ENCODE data around the gene SCLY.
"Not testable (repeated sequence)": the region's sequence is repeated elsewhere in the genome, so short reads cannot be mapped to it uniquely, and the experiment has no call there.

Gene SCLY

DNA sequence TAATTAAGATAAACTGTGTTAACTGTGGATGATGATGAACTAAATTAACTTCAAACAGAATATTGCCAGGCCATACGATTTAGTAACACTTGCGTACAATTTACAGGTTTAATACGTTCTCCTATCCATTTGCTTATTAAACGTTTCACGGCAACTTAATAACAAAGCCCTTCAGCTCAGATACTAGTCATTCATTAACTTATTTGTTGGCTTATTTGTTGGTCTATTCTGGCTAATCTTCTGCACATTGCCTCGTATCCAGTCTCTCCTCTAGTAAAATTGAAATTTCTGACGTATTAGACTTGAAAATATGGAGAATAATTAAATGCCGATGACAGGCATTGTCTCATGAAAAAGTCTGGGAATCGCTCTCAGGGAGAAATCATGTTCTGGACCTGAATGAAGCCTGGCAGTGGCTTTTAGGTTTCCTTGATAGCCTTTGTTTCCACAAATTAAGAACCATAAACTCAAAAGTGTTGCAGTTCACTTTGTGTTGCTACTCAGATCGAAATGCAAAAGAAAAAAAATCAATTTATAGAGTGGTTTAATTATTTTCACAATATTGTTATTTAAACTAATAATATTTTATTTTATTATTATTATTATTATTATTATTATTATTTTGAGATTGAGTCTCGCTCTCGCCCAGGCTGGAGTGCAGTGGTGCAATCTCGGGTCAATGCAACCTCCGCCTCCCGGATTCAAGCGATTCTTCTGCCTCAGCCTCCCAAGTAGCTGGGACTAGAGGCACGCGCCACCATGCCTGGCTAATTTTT, 4.5 kb downstream of the SCLY start:
- H3K9me3 Mint-ChIP-seq, result peaks cover 5% of the 10 kb centered on the region
- H3K36me3 Mint-ChIP-seq (ENCODE audit: low read depth), result peaks cover 57% of the 10 kb centered on the region
- H3K4me1 Mint-ChIP-seq, result peaks cover 34% of the 10 kb centered on the region
- TF ChIP-seq, protein P1, sequence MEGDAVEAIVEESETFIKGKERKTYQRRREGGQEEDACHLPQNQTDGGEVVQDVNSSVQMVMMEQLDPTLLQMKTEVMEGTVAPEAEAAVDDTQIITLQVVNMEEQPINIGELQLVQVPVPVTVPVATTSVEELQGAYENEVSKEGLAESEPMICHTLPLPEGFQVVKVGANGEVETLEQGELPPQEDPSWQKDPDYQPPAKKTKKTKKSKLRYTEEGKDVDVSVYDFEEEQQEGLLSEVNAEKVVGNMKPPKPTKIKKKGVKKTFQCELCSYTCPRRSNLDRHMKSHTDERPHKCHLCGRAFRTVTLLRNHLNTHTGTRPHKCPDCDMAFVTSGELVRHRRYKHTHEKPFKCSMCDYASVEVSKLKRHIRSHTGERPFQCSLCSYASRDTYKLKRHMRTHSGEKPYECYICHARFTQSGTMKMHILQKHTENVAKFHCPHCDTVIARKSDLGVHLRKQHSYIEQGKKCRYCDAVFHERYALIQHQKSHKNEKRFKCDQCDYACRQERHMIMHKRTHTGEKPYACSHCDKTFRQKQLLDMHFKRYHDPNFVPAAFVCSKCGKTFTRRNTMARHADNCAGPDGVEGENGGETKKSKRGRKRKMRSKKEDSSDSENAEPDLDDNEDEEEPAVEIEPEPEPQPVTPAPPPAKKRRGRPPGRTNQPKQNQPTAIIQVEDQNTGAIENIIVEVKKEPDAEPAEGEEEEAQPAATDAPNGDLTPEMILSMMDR (IDR thresholded peaks at IDR 0.05), result no peak
- no peak for DNase-seq
- H3K4me3 Mint-ChIP-seq, result no peak overlapping the region
- H3K27me3 Mint-ChIP-seq (ENCODE audit: low read depth, poor library complexity), result no peaks in the 10 kb centered on the region
- H3K27ac Mint-ChIP-seq, result no peak overlapping the region

DNA sequence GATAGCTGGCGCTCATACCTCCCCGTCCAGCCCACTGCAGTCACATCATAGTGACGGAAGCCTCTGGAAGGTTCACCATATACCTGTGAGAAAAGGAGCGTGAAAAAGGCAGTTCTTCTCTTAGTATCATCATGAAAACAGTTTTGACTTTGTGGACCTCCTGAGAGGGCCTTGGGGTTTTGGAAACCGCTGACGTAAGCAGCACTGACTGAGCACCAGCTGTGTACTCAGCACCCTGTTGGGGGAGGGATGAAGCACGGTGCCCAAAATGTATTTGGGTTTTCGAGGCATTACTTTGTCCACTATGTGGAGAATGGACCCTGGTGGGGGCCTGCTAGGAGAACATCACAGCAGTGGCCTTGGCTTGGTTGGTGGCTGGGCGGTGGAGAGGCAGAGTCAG, 5.4 kb downstream of the SCLY start:
- H3K36me3 Mint-ChIP-seq (ENCODE audit: low read depth), result peaks cover 65% of the 10 kb centered on the region
- TF ChIP-seq, protein P1 (IDR thresholded peaks at IDR 0.05), result no peak
- H3K27me3 Mint-ChIP-seq (ENCODE audit: low read depth, poor library complexity), result no peaks in the 10 kb centered on the region
- H3K4me1 Mint-ChIP-seq, result peaks cover 31% of the 10 kb centered on the region
- no peak for DNase-seq
- H3K4me3 Mint-ChIP-seq, result no peak overlapping the region
- peaks cover 5% of the 10 kb centered on the region for H3K9me3 Mint-ChIP-seq
- no peak overlapping the region for H3K27ac Mint-ChIP-seq

DNA sequence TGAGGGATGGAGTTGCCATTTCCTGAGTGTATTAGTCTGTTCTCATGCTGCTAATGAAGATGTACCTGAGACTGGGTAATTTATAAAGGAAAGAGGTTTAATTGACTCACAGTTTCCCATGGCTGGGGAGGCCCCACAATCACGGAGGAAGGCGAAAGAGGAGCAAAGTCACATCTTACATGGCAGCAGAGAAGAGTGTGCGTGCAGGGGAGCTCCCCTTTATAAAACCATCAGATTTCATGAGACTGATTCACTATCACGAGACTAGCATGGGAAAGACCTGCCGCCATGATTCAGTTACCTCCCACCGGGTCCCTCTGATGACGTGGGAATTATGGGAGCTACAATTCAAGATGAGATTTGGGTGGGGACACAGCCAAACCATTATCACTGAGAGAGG, 5.9 kb downstream of the SCLY start:
- H3K9me3 Mint-ChIP-seq; H3K27ac Mint-ChIP-seq; H3K27me3 Mint-ChIP-seq (ENCODE audit: low read depth, poor library complexity); DNase-seq; H3K4me3 Mint-ChIP-seq: not testable (repeated sequence)
- Mint-ChIP-seq H3K4me1 (peaks cover 26% of the 10 kb centered on the region), H3K36me3 (ENCODE audit: low read depth) (peaks cover 70% of the 10 kb centered on the region)

DNA sequence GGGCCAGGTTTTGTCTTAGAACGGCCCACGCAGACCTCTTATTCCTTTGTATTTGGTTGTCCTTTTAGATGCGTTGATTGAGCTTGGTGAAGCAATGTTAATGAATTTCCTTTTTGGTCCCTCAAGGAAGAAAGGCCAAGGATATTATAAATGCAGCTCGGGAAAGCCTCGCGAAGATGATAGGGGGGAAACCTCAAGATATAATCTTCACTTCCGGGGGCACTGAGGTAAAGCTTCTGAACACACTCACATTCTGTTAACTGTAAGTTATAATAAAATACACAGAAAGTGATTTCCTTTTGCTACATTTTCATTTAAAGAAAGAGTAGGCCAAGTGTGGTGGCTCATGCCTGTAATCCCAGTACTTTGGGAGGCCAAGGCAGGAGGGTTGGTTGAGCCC, 7.1 kb downstream of the SCLY start:
- Mint-ChIP-seq H3K36me3 (ENCODE audit: low read depth) (peaks cover 82% of the 10 kb centered on the region), H3K4me3 (no peak overlapping the region), H3K4me1 (peaks cover 16% of the 10 kb centered on the region), H3K27me3 (ENCODE audit: low read depth, poor library complexity) (no peaks in the 10 kb centered on the region), H3K27ac (no peak overlapping the region), H3K9me3 (peaks cover 14% of the 10 kb centered on the region)
- no peak for DNase-seq
- TF ChIP-seq, protein P1 (IDR thresholded peaks at IDR 0.05), result no peak

DNA sequence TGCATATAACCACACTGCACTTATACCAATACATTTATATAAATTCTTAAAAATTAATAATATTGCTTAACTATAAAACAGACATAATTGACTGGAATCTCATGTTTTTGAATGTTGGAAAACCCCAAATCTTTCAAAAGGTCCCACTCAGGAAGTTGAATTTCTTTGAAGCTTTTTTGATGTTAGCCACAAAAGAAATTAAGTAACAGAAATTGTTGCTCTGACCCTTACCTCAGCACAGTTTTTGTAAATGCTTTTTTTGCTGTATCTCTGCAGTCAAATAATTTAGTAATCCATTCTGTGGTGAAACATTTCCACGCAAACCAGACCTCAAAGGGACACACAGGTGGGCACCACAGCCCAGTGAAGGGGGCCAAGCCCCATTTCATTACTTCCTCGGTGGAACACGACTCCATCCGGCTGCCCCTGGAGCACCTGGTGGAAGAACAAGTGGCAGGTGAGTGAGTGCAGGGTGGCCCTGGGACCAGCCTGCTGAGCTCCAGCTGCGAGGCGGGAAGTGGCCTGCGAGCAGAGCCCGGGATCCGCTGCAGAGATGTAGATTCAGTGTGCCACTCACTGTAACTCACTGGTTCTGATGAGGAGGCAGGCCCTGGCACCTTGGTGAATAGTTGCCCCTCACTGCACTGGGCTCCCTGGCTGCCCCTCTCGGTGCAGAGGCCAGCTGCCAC, 8.4 kb downstream of the SCLY start:
- H3K27ac Mint-ChIP-seq, result no peak overlapping the region
- H3K9me3 Mint-ChIP-seq, result peaks cover 16% of the 10 kb centered on the region
- TF ChIP-seq, protein P1 (IDR thresholded peaks at IDR 0.05), result no peak
- DNase-seq, result no peak
- peaks cover 92% of the 10 kb centered on the region for H3K36me3 Mint-ChIP-seq (ENCODE audit: low read depth)
- no peaks in the 10 kb centered on the region for H3K27me3 Mint-ChIP-seq (ENCODE audit: low read depth, poor library complexity)
- H3K4me1 Mint-ChIP-seq, result peaks cover 4% of the 10 kb centered on the region
- H3K4me3 Mint-ChIP-seq, result no peak overlapping the region

GRCh38 chr2:238069877-238070276, 9.1 kb downstream of the SCLY start:
- Mint-ChIP-seq H3K4me3 (no peak overlapping the region), H3K27me3 (ENCODE audit: low read depth, poor library complexity) (no peaks in the 10 kb centered on the region), H3K36me3 (ENCODE audit: low read depth) (peaks cover 94% of the 10 kb centered on the region), H3K27ac (no peak overlapping the region), H3K9me3 (peaks cover 16% of the 10 kb centered on the region), H3K4me1 (no peaks in the 10 kb centered on the region)
- TF ChIP-seq, protein P1 (IDR thresholded peaks at IDR 0.05), result no peak
- DNase-seq, result no peak

Measured in nephron progenitor cell (in vitro differentiated cells).